ENCODE measurements around the gene CDK11B. TPM values are rescaled to one million over a fixed set of nuclear protein-coding genes. Genes with fewer than 3 reads are reported as not detected.
"Not testable (repeated sequence)": the region's sequence is repeated elsewhere in the genome, so short reads cannot be mapped to it uniquely, and the experiment has no call there.

Gene CDK11B
- total RNA-seq, 1 donor from 2014 or later: 16.5 TPM

GRCh38 chr1:1596493-1597274 is 62.1 kb downstream of the CDK11B start:
- Histone ChIP-seq H3K9me3 (no peaks in the 10 kb centered on the region), H3K27ac (no peak overlapping the region), H3K4me3 (no peak overlapping the region), H3K27me3 (peaks cover 3% of the 10 kb centered on the region), H3K4me1 (peaks cover 9% of the 10 kb centered on the region), H3K36me3 (no peaks in the 10 kb centered on the region)
- TF ChIP-seq, protein P1, sequence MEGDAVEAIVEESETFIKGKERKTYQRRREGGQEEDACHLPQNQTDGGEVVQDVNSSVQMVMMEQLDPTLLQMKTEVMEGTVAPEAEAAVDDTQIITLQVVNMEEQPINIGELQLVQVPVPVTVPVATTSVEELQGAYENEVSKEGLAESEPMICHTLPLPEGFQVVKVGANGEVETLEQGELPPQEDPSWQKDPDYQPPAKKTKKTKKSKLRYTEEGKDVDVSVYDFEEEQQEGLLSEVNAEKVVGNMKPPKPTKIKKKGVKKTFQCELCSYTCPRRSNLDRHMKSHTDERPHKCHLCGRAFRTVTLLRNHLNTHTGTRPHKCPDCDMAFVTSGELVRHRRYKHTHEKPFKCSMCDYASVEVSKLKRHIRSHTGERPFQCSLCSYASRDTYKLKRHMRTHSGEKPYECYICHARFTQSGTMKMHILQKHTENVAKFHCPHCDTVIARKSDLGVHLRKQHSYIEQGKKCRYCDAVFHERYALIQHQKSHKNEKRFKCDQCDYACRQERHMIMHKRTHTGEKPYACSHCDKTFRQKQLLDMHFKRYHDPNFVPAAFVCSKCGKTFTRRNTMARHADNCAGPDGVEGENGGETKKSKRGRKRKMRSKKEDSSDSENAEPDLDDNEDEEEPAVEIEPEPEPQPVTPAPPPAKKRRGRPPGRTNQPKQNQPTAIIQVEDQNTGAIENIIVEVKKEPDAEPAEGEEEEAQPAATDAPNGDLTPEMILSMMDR (IDR thresholded peaks at IDR 0.05): no peak
- no peak for TF ChIP-seq POLR2AphosphoS5 (IDR thresholded peaks at IDR 0.05; ENCODE audit: insufficient read depth in 1 of 2, low read depth in 1 of 2)
- no peak for TF ChIP-seq POLR2A (IDR thresholded peaks at IDR 0.05)
- intact Hi-C loops (cut with DNase I): no loop called here
- no peak for DNase-seq (ENCODE audit: extremely low spot score in 2 of 2)

DNA sequence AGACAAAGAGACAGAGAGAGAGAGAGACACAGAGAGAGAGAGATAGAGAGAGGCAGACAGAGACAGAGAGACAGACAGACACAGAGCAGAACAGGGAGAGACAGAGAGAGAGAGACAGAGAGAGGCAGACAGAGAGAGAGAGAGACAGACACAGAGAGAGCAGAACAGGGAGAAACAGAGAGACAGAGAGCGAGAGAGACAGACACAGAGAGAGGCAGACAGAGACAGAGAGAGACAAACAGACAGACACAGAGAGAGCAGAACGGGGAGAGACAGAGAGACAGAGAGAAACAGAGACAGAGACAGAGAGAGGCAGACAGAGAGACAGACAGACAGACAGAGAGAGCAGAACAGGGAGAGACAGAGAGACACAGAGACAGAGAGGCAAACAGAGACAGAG is 63.5 kb downstream of the CDK11B start:
- H3K4me1 ChIP-seq; H3K4me3 ChIP-seq; DNase-seq (ENCODE audit: extremely low spot score in 2 of 2); H3K36me3 ChIP-seq; H3K27ac ChIP-seq; intact Hi-C loops (cut with DNase I); H3K27me3 ChIP-seq; H3K9me3 ChIP-seq: not testable (repeated sequence)

DNA sequence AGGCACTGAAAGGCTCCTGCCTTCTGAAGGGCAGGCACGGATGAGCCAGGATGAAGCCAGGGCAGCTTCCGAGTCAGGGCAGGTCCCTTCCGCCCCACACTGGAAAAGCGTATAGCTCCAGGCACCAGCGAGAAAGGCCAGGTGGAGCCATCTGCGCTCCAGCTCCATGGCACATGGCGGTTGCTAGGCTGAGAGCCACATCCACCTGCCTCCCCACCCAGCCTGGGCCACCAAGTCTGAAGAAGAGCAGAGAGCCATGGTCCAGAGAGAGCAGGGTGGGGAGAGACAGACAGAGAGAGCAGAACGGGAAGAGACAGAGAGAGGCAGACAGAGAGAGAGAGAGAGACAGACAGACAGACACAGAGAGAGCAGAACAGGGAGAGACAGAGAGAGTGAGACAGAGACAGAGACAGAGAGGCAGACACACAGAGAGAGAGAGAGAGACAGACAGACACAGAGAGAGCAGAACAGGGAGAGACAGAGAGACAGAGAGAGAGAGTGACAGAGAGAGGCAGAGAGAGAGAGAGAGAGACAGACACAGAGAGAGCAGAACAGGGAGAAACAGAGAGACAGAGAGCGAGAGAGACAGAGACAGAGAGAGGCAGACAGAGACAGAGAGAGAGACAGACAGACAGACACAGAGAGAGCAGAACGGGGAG is 64.1 kb downstream of the CDK11B start:
- intact Hi-C loops (cut with DNase I): no loop called here
- Histone ChIP-seq H3K9me3 (no peaks in the 10 kb centered on the region), H3K36me3 (no peaks in the 10 kb centered on the region), H3K4me1 (peaks cover 6% of the 10 kb centered on the region), H3K27ac (no peak overlapping the region), H3K4me3 (no peak overlapping the region), H3K27me3 (peaks cover 3% of the 10 kb centered on the region)
- no peak for DNase-seq (ENCODE audit: extremely low spot score in 2 of 2)
- no peak for TF ChIP-seq POLR2AphosphoS5 (IDR thresholded peaks at IDR 0.05; ENCODE audit: insufficient read depth in 1 of 2, low read depth in 1 of 2)
- TF ChIP-seq POLR2A (IDR thresholded peaks at IDR 0.05): no peak
- TF ChIP-seq, protein P1 (IDR thresholded peaks at IDR 0.05): no peak

DNA sequence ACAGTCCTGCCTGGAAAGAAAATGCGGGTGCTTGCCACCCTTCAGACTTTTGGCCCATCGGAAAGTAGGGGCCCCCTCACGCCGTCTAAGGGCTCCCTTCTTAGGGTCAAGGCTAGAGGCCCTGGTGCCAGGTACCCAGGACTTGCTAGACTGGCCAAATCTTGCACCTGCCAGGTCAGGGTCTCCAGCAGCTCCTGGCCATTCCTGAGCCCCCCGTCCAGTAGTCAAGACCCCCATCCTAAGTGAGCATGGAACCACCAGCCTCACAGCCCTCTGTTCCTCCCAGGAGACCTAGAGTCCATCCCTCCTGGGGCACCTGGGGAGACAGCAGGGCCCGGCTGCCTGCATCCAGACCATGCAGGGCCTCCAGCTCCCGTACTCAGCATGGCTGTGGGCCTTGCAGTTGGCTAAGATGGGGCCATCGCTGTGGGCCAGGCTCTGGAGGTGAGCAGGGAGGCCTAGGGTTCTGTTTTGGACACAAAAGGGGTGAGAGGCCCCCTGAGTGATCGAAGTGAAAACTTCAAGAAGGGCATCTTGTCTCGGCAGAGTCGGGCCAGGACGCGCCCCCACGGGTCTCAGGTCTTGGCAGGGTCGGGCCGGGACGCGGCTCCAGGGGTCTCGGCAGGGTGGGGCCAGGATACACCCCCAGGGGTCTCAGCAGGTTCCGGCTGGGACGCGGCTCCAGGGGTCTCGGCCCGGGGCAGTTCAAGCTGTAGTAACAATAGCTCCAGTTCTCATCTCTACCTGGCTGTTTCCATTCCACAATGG is 64.8 kb downstream of the CDK11B start:
- no peaks in the 10 kb centered on the region for H3K9me3 ChIP-seq
- intact Hi-C loops (cut with DNase I): no loop called here
- H3K27me3 ChIP-seq: peaks cover 3% of the 10 kb centered on the region

DNA sequence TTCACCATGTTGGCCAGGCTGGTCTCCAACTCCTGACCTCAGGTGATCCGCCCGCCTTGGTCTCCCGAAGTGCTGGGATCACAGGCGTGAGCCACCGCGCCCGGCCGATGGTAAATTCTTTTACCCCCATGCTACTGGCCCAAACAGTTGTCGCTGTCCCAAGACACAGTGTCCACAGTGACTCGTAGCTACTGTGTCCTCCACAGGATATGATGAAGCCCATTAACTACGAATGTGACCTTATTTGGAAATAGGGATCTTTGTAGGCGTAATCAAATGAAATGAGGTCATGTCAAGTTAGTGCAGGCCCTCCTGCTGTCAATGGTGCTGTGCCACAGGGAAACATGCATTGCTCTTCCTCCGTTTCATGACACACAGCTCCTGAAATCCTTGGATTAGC is 67.4 kb downstream of the CDK11B start:
- Histone ChIP-seq H3K27ac (no peak overlapping the region), H3K36me3 (no peaks in the 10 kb centered on the region), H3K9me3 (no peaks in the 10 kb centered on the region), H3K4me1 (no peaks in the 10 kb centered on the region), H3K27me3 (no peaks in the 10 kb centered on the region), H3K4me3 (no peak overlapping the region)
- intact Hi-C loops (cut with DNase I): no loop called here
- TF ChIP-seq, protein P1 (IDR thresholded peaks at IDR 0.05): no peak
- TF ChIP-seq POLR2AphosphoS5 (IDR thresholded peaks at IDR 0.05; ENCODE audit: insufficient read depth in 1 of 2, low read depth in 1 of 2) (no peak), POLR2A (IDR thresholded peaks at IDR 0.05) (no peak)
- DNase-seq (ENCODE audit: extremely low spot score in 2 of 2): no peak

More for the DNA sequence above, 64.8 kb downstream of the CDK11B start:
- no peak for DNase-seq (ENCODE audit: extremely low spot score in 2 of 2)
- Histone ChIP-seq H3K4me3 (no peak overlapping the region), H3K4me1 (peaks cover 1% of the 10 kb centered on the region), H3K27ac (no peak overlapping the region), H3K36me3 (no peaks in the 10 kb centered on the region)
- TF ChIP-seq, protein P1 (IDR thresholded peaks at IDR 0.05): no peak
- no peak for TF ChIP-seq POLR2A (IDR thresholded peaks at IDR 0.05)
- no peak for TF ChIP-seq POLR2AphosphoS5 (IDR thresholded peaks at IDR 0.05; ENCODE audit: insufficient read depth in 1 of 2, low read depth in 1 of 2)

Measured in vagina (tissue), 2 donors.